NT2/D1 (cell line): ENCODE measurements around the gene PLD1.

Experiments used
- YY1 ChIP-seq: IDR thresholded peaks from 2 replicates; pipeline ENCODE4 v1.6.1; 2011; ENCODE audit not compliant: insufficient read length, insufficient read depth
- ZNF274 ChIP-seq: IDR thresholded peaks from 2 replicates; pipeline ENCODE4 v1.6.1; 2011; ENCODE audit warnings: mild to moderate bottlenecking, low read depth, low read length

DNA sequence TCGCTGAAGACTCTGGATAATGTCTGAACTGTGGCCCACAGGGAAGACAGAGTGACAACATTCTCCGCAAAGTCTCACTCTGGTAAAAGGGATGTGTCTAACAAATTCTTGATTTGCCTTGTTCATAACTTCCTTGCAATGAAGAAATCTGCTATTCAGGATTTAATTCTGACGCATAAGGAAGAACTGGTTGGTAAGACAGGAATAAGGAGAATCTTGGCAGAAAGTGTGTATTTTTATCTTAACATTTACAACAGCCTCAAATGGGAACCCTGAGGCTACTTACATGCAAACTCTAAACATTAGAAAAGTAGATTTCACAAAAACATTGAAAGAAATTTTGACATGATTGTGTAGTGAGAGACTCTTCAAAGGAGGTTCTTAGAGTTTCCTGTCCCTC, 10.8 kb upstream of the PLD1 start:
- TF ChIP-seq YY1, result no peak
- TF ChIP-seq ZNF274, result no peak
